DOHH2 (cell line): ENCODE data around the gene NEGR1.

Experiments used
- H3F3A ChIP-seq: fragments of 200-600 bp; sonication (generic), shearing (Covaris generic); 2 replicates; pipeline ENCODE4 v1.6.0; 2016; ENCODE audit warnings: antibody characterized with exemption, mild to moderate bottlenecking; ENCODE audit not compliant: control insufficient read depth, insufficient read depth
- H3K27ac ChIP-seq: fragments of 200-600 bp; sonication (generic); 2 replicates; pipeline ENCODE4 v1.5.1; 2014; ENCODE audit warnings: low read depth, mild to moderate bottlenecking, low read length, moderate library complexity
- H3K27me3 ChIP-seq: fragments of 200-600 bp; sonication (generic); 2 replicates; pipeline ENCODE4 v1.6.1; 2014; ENCODE audit warnings: mild to moderate bottlenecking, low read length, mixed read lengths; ENCODE audit not compliant: control insufficient read depth
- H3K36me3 ChIP-seq: fragments of 200-600 bp; sonication (generic); 2 replicates; pipeline ENCODE4 v1.6.1; 2014; ENCODE audit warnings: mild to moderate bottlenecking, low read length, moderate library complexity, mixed read lengths; ENCODE audit not compliant: control insufficient read depth
- H3K4me1 ChIP-seq: fragments of 200-600 bp; sonication (generic); 2 replicates; pipeline ENCODE4 v1.6.1; 2014; ENCODE audit warnings: mild to moderate bottlenecking, low read length, mixed read lengths; ENCODE audit not compliant: control insufficient read depth
- H3K4me2 ChIP-seq: fragments of 200-600 bp; sonication (generic); 2 replicates; pipeline ENCODE4 v1.6.0; 2014; ENCODE audit warnings: mild to moderate bottlenecking, low read length, moderate library complexity
- H3K4me3 ChIP-seq: fragments of 200-600 bp; sonication (generic); 2 replicates; pipeline ENCODE4 v1.5.1; 2014; ENCODE audit warnings: mild to moderate bottlenecking, low read length, mixed read lengths
- H3K79me2 ChIP-seq: fragments of 200-600 bp; sonication (generic); 2 replicates; pipeline ENCODE4 v1.6.1; 2014; ENCODE audit warnings: mild to moderate bottlenecking, low read length, mixed read lengths; ENCODE audit not compliant: control insufficient read depth
- H3K9me2 ChIP-seq: fragments of 200-600 bp; sonication (generic); replicated peaks from 2 replicates; pipeline ENCODE4 v1.6.1; 2014; ENCODE audit warnings: mild to moderate bottlenecking, low read length, mixed read lengths; ENCODE audit not compliant: control insufficient read depth
- H3K9me3 ChIP-seq: fragments of 200-600 bp; sonication (generic); 2 replicates; pipeline ENCODE4 v1.6.1; 2014; ENCODE audit warnings: antibody characterized with exemption, low read length, mixed read lengths; ENCODE audit not compliant: control insufficient read depth, insufficient read depth
- H4K20me1 ChIP-seq: fragments of 200-600 bp; sonication (generic); 2 replicates; pipeline ENCODE4 v1.6.0; 2014; ENCODE audit warnings: low read depth, mild to moderate bottlenecking, antibody characterized with exemption, low read length, moderate library complexity; ENCODE audit not compliant: control insufficient read depth, insufficient read depth
- CTCF ChIP-seq: fragments of 200-600 bp; sonication (generic); IDR thresholded peaks from one replicate; pipeline ENCODE4 v1.5.1; 2014; ENCODE audit warnings: antibody characterized with exemption, mild to moderate bottlenecking, low read depth, low read length; ENCODE audit not compliant: poor library complexity, severe bottlenecking
- EZH2phosphoT487 ChIP-seq: fragments of 200-600 bp; sonication (generic); IDR thresholded peaks from 2 replicates; pipeline ENCODE4 v1.6.1; 2017; ENCODE audit warnings: borderline replicate concordance, mild to moderate bottlenecking, antibody characterized with exemption, low read length, moderate library complexity, mixed read lengths

Gene NEGR1

DNA sequence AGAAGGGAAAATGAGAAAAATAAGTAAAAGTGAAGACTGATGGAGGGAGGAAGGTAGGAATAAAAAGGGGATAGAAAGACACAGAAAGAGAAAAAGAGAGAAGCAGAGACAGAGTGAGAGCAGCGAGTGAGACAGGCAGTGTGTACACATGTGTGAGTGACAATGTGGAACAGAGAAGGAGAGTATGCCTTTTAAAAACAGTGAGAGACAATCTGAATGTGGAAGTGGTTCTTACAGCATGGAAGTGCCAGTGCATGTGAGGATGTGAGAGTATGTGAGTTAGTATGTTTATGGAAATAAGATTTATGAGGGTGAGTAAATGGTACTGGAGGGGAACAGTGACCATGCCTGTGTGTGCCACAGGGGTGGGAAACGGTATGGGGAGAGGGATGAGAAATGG, 1.2 kb downstream of the NEGR1 start:
- Histone ChIP-seq H3K79me2 (no peaks in the 10 kb centered on the region), H3K9me2 (no peaks in the 10 kb centered on the region), H3K27me3 (peaks cover 38% of the 10 kb centered on the region), H3K36me3 (no peaks in the 10 kb centered on the region), H3K4me1 (peaks cover 8% of the 10 kb centered on the region; the same call in 1 of the 2 replicates), H3K27ac (no peak overlapping the region), H3K4me3 (no peak overlapping the region), H3K4me2 (no peak overlapping the region), H4K20me1 (no peaks in the 10 kb centered on the region), H3F3A (no peaks in the 10 kb centered on the region), H3K9me3 (no peaks in the 10 kb centered on the region)
- TF ChIP-seq EZH2phosphoT487 (no peak), CTCF (no peak)

- Histone ChIP-seq H3K27me3 (peaks cover 38% of the 10 kb centered on the region), H3K4me2 (no peak overlapping the region), H3K79me2 (no peaks in the 10 kb centered on the region), H3K27ac (no peak overlapping the region), H3K4me1 (peaks cover 8% of the 10 kb centered on the region; the same call in 1 of the 2 replicates), H3K36me3 (no peaks in the 10 kb centered on the region), H3K9me2 (no peaks in the 10 kb centered on the region), H3K4me3 (no peak overlapping the region), H4K20me1 (no peaks in the 10 kb centered on the region), H3F3A (no peaks in the 10 kb centered on the region), H3K9me3 (no peaks in the 10 kb centered on the region)
- TF ChIP-seq EZH2phosphoT487 (no peak), CTCF (no peak)
Measured at GRCh38 chr1:72280711-72281110, 1.6 kb downstream of the NEGR1 start.

DNA sequence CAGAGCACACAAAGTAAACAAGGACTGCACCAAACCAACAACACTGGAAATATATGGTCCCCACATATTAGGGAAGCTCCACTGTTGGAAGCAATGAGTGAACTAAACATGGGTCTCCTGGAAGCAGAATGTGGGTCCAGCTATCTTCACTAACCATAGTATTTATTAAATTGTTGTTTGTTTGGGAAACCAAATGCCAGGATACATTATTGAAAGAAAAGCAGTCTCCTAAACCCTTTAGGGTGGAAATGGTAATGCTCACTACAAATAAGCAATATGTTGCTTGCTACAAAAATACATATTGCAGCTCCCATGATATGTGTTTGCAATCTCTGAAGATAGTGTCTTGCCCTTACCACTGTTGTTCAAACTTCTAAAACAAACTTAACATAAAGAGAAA, 2.2 kb downstream of the NEGR1 start:
- no peaks in the 10 kb centered on the region for H3K9me3 ChIP-seq
- peaks cover 8% of the 10 kb centered on the region; the same call in 1 of the 2 replicates for H3K4me1 ChIP-seq
- no peaks in the 10 kb centered on the region for H3K9me2 ChIP-seq
- peaks cover 35% of the 10 kb centered on the region for H3K27me3 ChIP-seq
- no peaks in the 10 kb centered on the region for H4K20me1 ChIP-seq
- no peak overlapping the region for H3K4me2 ChIP-seq
- H3K36me3 ChIP-seq: no peaks in the 10 kb centered on the region
- H3K4me3 ChIP-seq: no peak overlapping the region
- no peaks in the 10 kb centered on the region for H3F3A ChIP-seq
- no peaks in the 10 kb centered on the region for H3K79me2 ChIP-seq
- TF ChIP-seq CTCF: no peak
- no peak for TF ChIP-seq EZH2phosphoT487
- H3K27ac ChIP-seq: no peak overlapping the region

DNA sequence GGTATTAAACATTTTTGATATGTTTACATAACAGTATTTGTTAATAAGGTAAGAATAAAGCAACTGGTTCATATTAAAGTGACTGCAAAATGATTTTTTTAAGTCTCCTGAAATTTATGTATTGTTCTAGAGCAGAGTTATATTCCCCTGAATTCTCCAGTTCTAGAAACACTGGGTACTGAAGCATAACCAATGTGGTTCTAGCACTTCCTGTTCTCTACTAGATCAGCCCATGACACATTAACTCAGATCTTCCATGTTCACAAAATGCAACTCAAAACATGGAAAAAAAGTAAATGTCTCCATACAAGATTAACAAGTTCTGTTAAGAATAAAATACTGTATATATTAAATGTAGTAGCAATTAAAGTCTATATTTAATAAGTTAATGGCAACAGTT, 3.9 kb downstream of the NEGR1 start:
- no peaks in the 10 kb centered on the region for H3K79me2 ChIP-seq
- no peak overlapping the region for H3K27ac ChIP-seq
- no peaks in the 10 kb centered on the region for H3F3A ChIP-seq
- peaks cover 6% of the 10 kb centered on the region; the same call in 1 of the 2 replicates for H3K4me1 ChIP-seq
- no peak overlapping the region for H3K4me3 ChIP-seq
- peaks cover 18% of the 10 kb centered on the region for H3K27me3 ChIP-seq
- no peaks in the 10 kb centered on the region for H3K9me3 ChIP-seq
- H4K20me1 ChIP-seq: no peaks in the 10 kb centered on the region
- H3K36me3 ChIP-seq: no peaks in the 10 kb centered on the region
- TF ChIP-seq CTCF (no peak), EZH2phosphoT487 (no peak)
- no peak overlapping the region for H3K4me2 ChIP-seq
- no peaks in the 10 kb centered on the region for H3K9me2 ChIP-seq
